ENCODE data around the gene XYLT1. TPM values are rescaled to one million over a fixed set of nuclear protein-coding genes. Genes with fewer than 3 reads are reported as not detected.

The XYLT1 gene
- total RNA-seq, 1 experiment from 2014 or later: not detected

DNA sequence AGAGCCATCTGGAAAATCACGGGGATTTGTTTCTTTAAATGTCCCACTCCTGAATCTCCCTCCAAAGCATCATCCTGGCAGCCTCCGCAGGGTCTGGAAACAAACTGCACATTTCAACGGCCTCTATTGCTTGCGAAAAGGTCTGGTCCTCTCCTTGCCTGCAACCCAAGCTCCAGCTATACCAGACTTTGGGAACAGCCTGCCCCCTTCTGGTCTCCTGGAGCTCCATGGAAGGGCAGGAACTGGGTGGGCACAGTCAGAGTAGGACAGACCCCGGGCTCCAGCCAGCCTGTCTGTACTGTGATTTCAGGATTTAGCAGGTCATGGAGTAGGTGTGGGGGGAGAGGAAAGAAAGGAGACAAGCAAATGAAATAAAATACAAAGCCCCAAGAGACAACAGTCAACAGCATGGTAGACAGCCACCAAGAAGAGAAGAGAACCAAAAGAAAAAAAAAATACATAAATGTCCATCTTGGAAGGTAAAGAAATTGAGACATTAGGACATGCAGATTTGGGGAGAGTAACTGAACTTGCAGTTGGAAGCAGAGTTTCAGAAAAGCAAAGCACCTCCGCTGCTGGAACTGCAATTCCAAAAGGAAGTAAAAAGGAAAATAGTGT lies 2.7 kb downstream of the XYLT1 start:
- H3K9me3 ChIP-seq (ENCODE audit: low read length): no peaks in the 10 kb centered on the region
- no peaks in the 10 kb centered on the region for H3K9me2 ChIP-seq (replicated peaks; ENCODE audit: low read length)
- no peak overlapping the region for H3K4me3 ChIP-seq (ENCODE audit: low read length)
- H3K27me3 ChIP-seq (ENCODE audit: low read length): peaks cover 15% of the 10 kb centered on the region
- H3K79me2 ChIP-seq (ENCODE audit: low read length): no peaks in the 10 kb centered on the region
- TF ChIP-seq, protein P1, sequence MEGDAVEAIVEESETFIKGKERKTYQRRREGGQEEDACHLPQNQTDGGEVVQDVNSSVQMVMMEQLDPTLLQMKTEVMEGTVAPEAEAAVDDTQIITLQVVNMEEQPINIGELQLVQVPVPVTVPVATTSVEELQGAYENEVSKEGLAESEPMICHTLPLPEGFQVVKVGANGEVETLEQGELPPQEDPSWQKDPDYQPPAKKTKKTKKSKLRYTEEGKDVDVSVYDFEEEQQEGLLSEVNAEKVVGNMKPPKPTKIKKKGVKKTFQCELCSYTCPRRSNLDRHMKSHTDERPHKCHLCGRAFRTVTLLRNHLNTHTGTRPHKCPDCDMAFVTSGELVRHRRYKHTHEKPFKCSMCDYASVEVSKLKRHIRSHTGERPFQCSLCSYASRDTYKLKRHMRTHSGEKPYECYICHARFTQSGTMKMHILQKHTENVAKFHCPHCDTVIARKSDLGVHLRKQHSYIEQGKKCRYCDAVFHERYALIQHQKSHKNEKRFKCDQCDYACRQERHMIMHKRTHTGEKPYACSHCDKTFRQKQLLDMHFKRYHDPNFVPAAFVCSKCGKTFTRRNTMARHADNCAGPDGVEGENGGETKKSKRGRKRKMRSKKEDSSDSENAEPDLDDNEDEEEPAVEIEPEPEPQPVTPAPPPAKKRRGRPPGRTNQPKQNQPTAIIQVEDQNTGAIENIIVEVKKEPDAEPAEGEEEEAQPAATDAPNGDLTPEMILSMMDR (conservative IDR thresholded peaks at IDR 0.05; ENCODE audit: low read depth, low read length): 0 out of 2 replicates have a peak, but pooled peaks have one; percentile 15
- TF ChIP-seq EZH2phosphoT487 (IDR thresholded peaks at IDR 0.05; ENCODE audit: borderline replicate concordance, low read length): no peak
- no peak overlapping the region for H3K27ac ChIP-seq (ENCODE audit: low read length)
- intact Hi-C loops (cut with micrococcal nuclease): no loop called here
- no peak overlapping the region for H3K9ac ChIP-seq (ENCODE audit: low read length)
- H3K4me1 ChIP-seq (ENCODE audit: insufficient read depth, low read length): no peaks in the 10 kb centered on the region
- no TSS peak for BruUV-seq (replicated peaks)
- POLR2A ChIA-PET (ENCODE audit: unreplicated experiment): no interaction called here
- H3F3A ChIP-seq (ENCODE audit: low read length, unreplicated experiment): no peaks in the 10 kb centered on the region
- ATAC-seq (no peak), DNase-seq (no peak)
- H3K36me3 ChIP-seq (ENCODE audit: low read depth, low read length): no peaks in the 10 kb centered on the region; the same call in 1 of the 2 replicates
- H2AFZ ChIP-seq (ENCODE audit: low read length): no peak overlapping the region
- no peaks in the 10 kb centered on the region for H4K20me1 ChIP-seq (ENCODE audit: low read length)
- CTCF ChIA-PET: no interaction called here
- no peak overlapping the region for H3K4me2 ChIP-seq (ENCODE audit: low read length)

DNA sequence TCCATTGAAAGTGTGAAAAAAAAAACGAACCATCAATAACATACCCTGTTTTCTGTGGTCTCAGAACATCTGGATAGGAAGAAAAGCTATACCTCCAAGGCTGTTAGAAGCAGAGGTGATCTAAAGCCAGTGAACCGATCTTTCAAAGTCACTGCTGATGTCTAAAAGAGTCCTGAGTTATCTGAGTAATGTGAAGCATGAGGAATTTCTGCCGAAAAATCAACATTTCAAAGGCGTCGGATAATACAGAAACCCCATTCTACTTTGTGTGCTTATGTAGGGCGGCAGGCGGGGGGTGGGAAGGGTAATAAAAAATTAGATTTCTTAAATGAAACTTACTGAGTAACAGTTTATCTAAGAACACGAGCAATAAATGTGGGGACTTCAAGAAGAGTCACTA lies 3.9 kb downstream of the XYLT1 start:
- Histone ChIP-seq H3K79me2 (ENCODE audit: low read length) (no peaks in the 10 kb centered on the region), H4K20me1 (ENCODE audit: low read length) (no peaks in the 10 kb centered on the region), H2AFZ (ENCODE audit: low read length) (no peak overlapping the region), H3K27ac (ENCODE audit: low read length) (no peak overlapping the region), H3K4me1 (ENCODE audit: insufficient read depth, low read length) (no peaks in the 10 kb centered on the region), H3F3A (ENCODE audit: low read length, unreplicated experiment) (no peaks in the 10 kb centered on the region), H3K36me3 (ENCODE audit: low read depth, low read length) (no peaks in the 10 kb centered on the region; the same call in 1 of the 2 replicates), H3K9ac (ENCODE audit: low read length) (no peak overlapping the region), H3K9me3 (ENCODE audit: low read length) (no peaks in the 10 kb centered on the region), H3K27me3 (ENCODE audit: low read length) (peaks cover 15% of the 10 kb centered on the region), H3K4me3 (ENCODE audit: low read length) (no peak overlapping the region), H3K4me2 (ENCODE audit: low read length) (no peak overlapping the region), H3K9me2 (replicated peaks; ENCODE audit: low read length) (no peaks in the 10 kb centered on the region)
- CTCF ChIA-PET: no interaction called here
- ATAC-seq (no peak), DNase-seq (no peak)
- POLR2A ChIA-PET (ENCODE audit: unreplicated experiment): no interaction called here
- BruUV-seq (replicated peaks): no TSS peak
- TF ChIP-seq, protein P1 (conservative IDR thresholded peaks at IDR 0.05; ENCODE audit: low read depth, low read length): no peak
- TF ChIP-seq EZH2 (IDR thresholded peaks at IDR 0.05; ENCODE audit: low read length, unreplicated experiment) (no peak), EZH2phosphoT487 (IDR thresholded peaks at IDR 0.05; ENCODE audit: borderline replicate concordance, low read length) (no peak)
- intact Hi-C loops (cut with micrococcal nuclease): no loop called here

DNA sequence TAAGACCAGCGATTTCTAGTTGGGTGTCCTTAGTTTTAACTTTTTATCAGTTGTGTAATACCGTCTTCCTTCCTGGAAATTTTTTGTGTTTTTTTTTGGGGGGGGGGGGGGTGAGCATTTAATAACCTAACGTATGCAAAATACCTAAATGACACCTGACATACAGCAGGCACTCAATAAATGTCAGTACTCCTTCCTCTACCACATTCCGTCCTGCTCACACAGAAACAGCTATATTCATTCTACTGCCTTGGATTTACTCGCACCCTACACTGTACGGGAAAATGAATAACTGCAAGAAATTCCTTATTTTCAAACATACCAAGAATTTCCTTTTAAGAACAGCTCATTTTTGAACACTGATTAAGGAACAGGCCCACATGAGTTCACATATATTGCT lies 5.3 kb downstream of the XYLT1 start:
- peaks cover 15% of the 10 kb centered on the region for H3K27me3 ChIP-seq (ENCODE audit: low read length)
- H3K79me2 ChIP-seq (ENCODE audit: low read length): no peaks in the 10 kb centered on the region
- H3K9me3 ChIP-seq (ENCODE audit: low read length): no peaks in the 10 kb centered on the region
- no peak overlapping the region for H3K9ac ChIP-seq (ENCODE audit: low read length)
- TF ChIP-seq, protein P1 (conservative IDR thresholded peaks at IDR 0.05; ENCODE audit: low read depth, low read length): no peak
- no peak for TF ChIP-seq EZH2 (IDR thresholded peaks at IDR 0.05; ENCODE audit: low read length, unreplicated experiment)
- no peak for TF ChIP-seq EZH2phosphoT487 (IDR thresholded peaks at IDR 0.05; ENCODE audit: borderline replicate concordance, low read length)
- POLR2A ChIA-PET (ENCODE audit: unreplicated experiment): no interaction called here
- no peaks in the 10 kb centered on the region for H3K4me1 ChIP-seq (ENCODE audit: insufficient read depth, low read length)
- H3K9me2 ChIP-seq (replicated peaks; ENCODE audit: low read length): no peaks in the 10 kb centered on the region
- H2AFZ ChIP-seq (ENCODE audit: low read length): no peak overlapping the region
- BruUV-seq (replicated peaks): no TSS peak
- CTCF ChIA-PET: no interaction called here
- no peaks in the 10 kb centered on the region; the same call in 1 of the 2 replicates for H3K36me3 ChIP-seq (ENCODE audit: low read depth, low read length)
- H4K20me1 ChIP-seq (ENCODE audit: low read length): no peaks in the 10 kb centered on the region
- intact Hi-C loops (cut with micrococcal nuclease): no loop called here
- no peak overlapping the region for H3K4me2 ChIP-seq (ENCODE audit: low read length)
- no peak overlapping the region for H3K4me3 ChIP-seq (ENCODE audit: low read length)
- H3K27ac ChIP-seq (ENCODE audit: low read length): no peak overlapping the region
- ATAC-seq: no peak
- DNase-seq: no peak
- H3F3A ChIP-seq (ENCODE audit: low read length, unreplicated experiment): no peaks in the 10 kb centered on the region
